HepG2 (cell line): ENCODE data around the gene MAP2K5. TPM values are rescaled to one million over a fixed set of nuclear protein-coding genes. Genes with fewer than 3 reads are reported as not detected.

ENCODE experiments used
- ATAC-seq: fragments of 200-7000 bp; cut with Tn5 transposase; 3 replicates; pipeline ENCODE4 v1.9.1; 2020; ENCODE audit warnings: mild to moderate bottlenecking, moderate library complexity
- BruUV-seq: library from RNA; stranded (reverse); fragments of 400-500 nt; replicated peaks from 2 replicates; lab custom pipeline; 2021; lab: Mats Ljungman, UMichigan
- CTCF ChIA-PET: fragments of 300-600 bp; formaldehyde crosslinking; extraction: SDS; loops from one replicate; lab custom pipeline; 2021; ENCODE audit warnings: low total read pairs, inconsistent platforms, low intra/inter-chr PET ratio; lab: Yijun Ruan, JAX
- POLR2A ChIA-PET: fragments of 350-600 bp; sonication (Branson Sonifier 250); formaldehyde crosslinking; loops from one replicate; lab custom pipeline; 2020; ENCODE audit warnings: antibody characterized with exemption, inconsistent platforms; lab: Yijun Ruan, JAX
- DNase-seq: peaks from one replicate; pipeline ENCODE4 v3.0.0-alpha.2; 2015; ENCODE audit warnings: low spot score
- FAIRE-seq: peaks from 3 replicates; lab custom pipeline; 2011; peaks lifted over from hg19 to GRCh38; lab: Jason Lieb, UNC
- H2AFZ ChIP-seq: one replicate; pipeline ENCODE4 v1.6.1; 2011; ENCODE audit warnings: low read length, inconsistent platforms
- H3K27ac ChIP-seq: fragments of 300-600 bp; 3 replicates; pipeline ENCODE4 v1.8.0; 2011; ENCODE audit warnings: mixed run types, mild to moderate bottlenecking, mixed read lengths, low read length, inconsistent platforms; ENCODE audit not compliant: insufficient read depth; ENCODE audit errors: extremely low read length
- H3K27me3 ChIP-seq, 2 experiments: fragments of 200-600 bp in 1 of 2; 2 replicates in 1 of 2; 3 replicates in 1 of 2; pipeline versions ENCODE4 v1.6.0 to v1.8.0; 2011; ENCODE audit warnings: low read length in 2 of 2, mild to moderate bottlenecking in 2 of 2, moderate library complexity in 2 of 2, inconsistent platforms in 1 of 2; ENCODE audit not compliant: insufficient read depth in 2 of 2, control insufficient read depth in 1 of 2
- H3K36me3 ChIP-seq, 2 experiments: fragments of 200-600 bp in 1 of 2; replicated peaks in 1 of 2; 2 replicates in 1 of 2; 3 replicates in 1 of 2; pipeline versions ENCODE4 v1.5.1 to v1.8.0; 2011; ENCODE audit warnings: low read length in 2 of 2, inconsistent platforms in 1 of 2; ENCODE audit not compliant: insufficient read depth in 2 of 2, control insufficient read depth in 1 of 2
- H3K4me1 ChIP-seq: 2 replicates; pipeline ENCODE4 v1.5.1; 2012; ENCODE audit warnings: low read length, inconsistent platforms; ENCODE audit not compliant: insufficient read depth
- H3K4me2 ChIP-seq: 2 replicates; pipeline ENCODE4 v1.6.0; 2011; ENCODE audit warnings: low read depth, low read length, inconsistent platforms
- H3K4me3 ChIP-seq, 3 experiments: fragments of 200-600 bp in 1 of 3; sonication (generic), shearing (Covaris generic) in 1 of 3; replicated peaks in 1 of 3; 2 replicates each; pipeline ENCODE4 v1.5.1; 2011 to 2016; ENCODE audit warnings: low read length in 3 of 3, inconsistent platforms in 2 of 3, low read depth in 2 of 3, mild to moderate bottlenecking in 2 of 3, control low read depth in 1 of 3, mixed read lengths in 1 of 3; ENCODE audit not compliant: insufficient read depth in 1 of 3
- H3K79me2 ChIP-seq: one replicate; pipeline ENCODE4 v1.6.1; 2011; ENCODE audit warnings: low read length, inconsistent platforms; ENCODE audit not compliant: insufficient read depth
- H3K9ac ChIP-seq: 2 replicates; pipeline ENCODE4 v1.6.0; 2011; ENCODE audit warnings: mild to moderate bottlenecking, low read depth, low read length, inconsistent platforms; ENCODE audit not compliant: insufficient read depth
- H3K9me3 ChIP-seq: 2 replicates; pipeline ENCODE4 v1.5.1; 2012; ENCODE audit warnings: mild to moderate bottlenecking, low read length
- H4K20me1 ChIP-seq: 2 replicates; pipeline ENCODE4 v1.6.0; 2011; ENCODE audit warnings: inconsistent platforms, mild to moderate bottlenecking, low read length, moderate library complexity; ENCODE audit not compliant: insufficient read depth
- CEBPB ChIP-seq: IDR thresholded peaks from 2 replicates; pipeline ENCODE4 v1.6.1; 2011; ENCODE audit warnings: low read depth, low read length, improper control_type of control experiment, borderline replicate concordance
- DMAP1 ChIP-seq: IDR thresholded peaks from 2 replicates; pipeline ENCODE4 v1.6.1; 2016
- FUBP1 ChIP-seq: sonication (generic); formaldehyde crosslinking; IDR thresholded peaks from 2 replicates; pipeline ENCODE4 v1.5.1; 2020; ENCODE audit warnings: missing genetic modification reagents, mild to moderate bottlenecking, borderline replicate concordance
- GFI1 ChIP-seq: sonication (generic); formaldehyde crosslinking; IDR thresholded peaks from 2 replicates; pipeline ENCODE4 v1.5.0; 2020; ENCODE audit warnings: missing genetic modification reagents, mild to moderate bottlenecking, borderline replicate concordance
- GTF2F1 ChIP-seq: fragments of 150-350 bp; IDR thresholded peaks from 2 replicates; pipeline ENCODE4 v1.6.1; 2014; ENCODE audit warnings: low read length
- HINFP ChIP-seq: sonication (generic); formaldehyde crosslinking; IDR thresholded peaks from 2 replicates; pipeline ENCODE4 v1.4.0; 2020; ENCODE audit warnings: low read depth, mild to moderate bottlenecking, missing genetic modification reagents
- JUN ChIP-seq: sonication (generic); formaldehyde crosslinking; IDR thresholded peaks from 2 replicates; pipeline ENCODE4 v1.4.0; 2020; ENCODE audit warnings: mild to moderate bottlenecking, missing genetic modification reagents
- MXI1 ChIP-seq: IDR thresholded peaks from 3 replicates; pipeline ENCODE4 v1.6.1; 2012; ENCODE audit warnings: low read depth, low read length, inconsistent platforms, borderline replicate concordance
- PRMT3 ChIP-seq: sonication (generic); formaldehyde crosslinking; IDR thresholded peaks from 2 replicates; pipeline ENCODE4 v1.8.1; 2022; ENCODE audit warnings: low read depth, mild to moderate bottlenecking, moderate library complexity, missing genetic modification reagents, borderline replicate concordance
- SNAPC2 ChIP-seq: sonication (generic); formaldehyde crosslinking; IDR thresholded peaks from 2 replicates; pipeline ENCODE4 v1.8.1; 2022; ENCODE audit warnings: mild to moderate bottlenecking, missing genetic modification reagents
- ZNF550 ChIP-seq: sonication (generic); formaldehyde crosslinking; IDR thresholded peaks from 2 replicates; pipeline ENCODE4 v1.4.0; 2020; ENCODE audit warnings: mild to moderate bottlenecking, missing genetic modification reagents, borderline replicate concordance
- ZNF569 ChIP-seq: sonication (generic); formaldehyde crosslinking; IDR thresholded peaks from 2 replicates; pipeline ENCODE4 v1.5.0; 2020; ENCODE audit warnings: mild to moderate bottlenecking, missing genetic modification reagents, moderate library complexity, borderline replicate concordance
- ZNF629 ChIP-seq: sonication (generic); formaldehyde crosslinking; conservative IDR thresholded peaks from 2 replicates; pipeline ENCODE4 v1.5.0; 2020; ENCODE audit warnings: missing genetic modification reagents
- ZNF670 ChIP-seq: sonication (generic); formaldehyde crosslinking; IDR thresholded peaks from 2 replicates; pipeline ENCODE4 v1.8.0; 2022; ENCODE audit warnings: mild to moderate bottlenecking, missing genetic modification reagents, borderline replicate concordance
- ZNF746 ChIP-seq: sonication (generic); formaldehyde crosslinking; IDR thresholded peaks from 2 replicates; pipeline ENCODE4 v1.8.0; 2022; ENCODE audit warnings: mild to moderate bottlenecking, missing genetic modification reagents
- WGBS: methylation state at CpG from one replicate; pipeline ENCODE4 v1.1.6; 2017; ENCODE audit warnings: low lambda C conversion rate; 5-methylcytosine and 5-hydroxymethylcytosine counted together
- in situ Hi-C: cut with HindIII; loops from 2 replicates; pipeline ENCODE4 v1.10.0; 2017; ENCODE audit warnings: low pct_unique_long_range_greater_than_20kb; ENCODE audit not compliant: extremely low pct_ligation_motif_present
- intact Hi-C: fragments of 100-400 bp; cut with micrococcal nuclease; formaldehyde crosslinking; loops from one replicate; pipeline ENCODE4 v1.10.0; 2022; ENCODE audit not compliant: unreplicated experiment
- polyA plus RNA-seq, 8 experiments: library from polyadenylated mRNA; depleted of rRNA in 3 of 8; stranded (reverse) in 7 of 8; unstranded in 1 of 8; fragments of >200 nt; fragmentation: Illumina TruSeq in 4 of 8; extraction: Trizol in 4 of 8; gene quantifications; 2 replicates each; pipeline versions ENCODE4 v1.2.1 to v1.2.3, GENCODE V29; 2011 to 2016; ENCODE audit warnings: low read depth in 4 of 8, missing spikeins in 1 of 8, mixed read lengths in 1 of 8; ENCODE audit not compliant: insufficient read depth in 1 of 8
- total RNA-seq, 5 experiments: library from RNA; depleted of rRNA; stranded (reverse); fragments of >200 nt; fragmentation: Illumina TruSeq; extraction: Trizol; gene quantifications; 2 replicates each; pipeline ENCODE4 v1.2.3, GENCODE V29; 2016; ENCODE audit warnings: low read depth in 1 of 5
- TF ChIP-seq, protein P1 (sequence below): sonication (generic); formaldehyde crosslinking; IDR thresholded peaks from 2 replicates; pipeline ENCODE4 v1.4.0; 2020; ENCODE audit warnings: low read depth, missing genetic modification reagents
- TF ChIP-seq, protein P2 (sequence below): sonication (generic); formaldehyde crosslinking; IDR thresholded peaks from 2 replicates; pipeline ENCODE4 v1.5.0; 2020; ENCODE audit warnings: missing genetic modification reagents

Gene MAP2K5
- total and polyA plus RNA-seq, 2 of the 13 experiments (the other 11 are each of a cell fraction or from before 2014, with no cell fraction given) = 4.0 to 4.3 TPM

- no TSS peak for BruUV-seq
- Histone ChIP-seq H3K79me2 (no peaks in the 10 kb centered on the region), H3K4me2 (peak overlapping the region; percentile 82), H3K27me3 (no peaks in the 10 kb centered on the region), H3K4me1 (peaks cover 57% of the 10 kb centered on the region), H3K9me3 (no peaks in the 10 kb centered on the region), H3K36me3 (no peaks in the 10 kb centered on the region), H3K9ac (peak overlapping the region; percentile 37), H3K4me3 (peak overlapping the region; percentile 4 to 47 (median 6); a peak in 2 of 6 replicates), H2AFZ (peak overlapping the region; percentile 55), H3K27ac (peak overlapping the region; percentile 38), H4K20me1 (no peaks in the 10 kb centered on the region)
- ChIA-PET POLR2A (interaction anchor here (0.8 to 1.5 kb wide), 3 partner anchors 8 to 12 kb away, joined by 3 to 6 read pairs (median 4); no protein-coding TSS in a partner anchor), CTCF (no interaction called here)
- no peak for FAIRE-seq
- 25% methylated on average over 4 of the region's 4 CpGs for WGBS
- peak; percentile 79 for ATAC-seq
- in situ Hi-C loops = no loop called here
- intact Hi-C loops = no loop called here
- peak; percentile 51 for DNase-seq
- no peak for TF ChIP-seq DMAP1 (CRISPR knock-in tag)
- TF ChIP-seq, protein P1, sequence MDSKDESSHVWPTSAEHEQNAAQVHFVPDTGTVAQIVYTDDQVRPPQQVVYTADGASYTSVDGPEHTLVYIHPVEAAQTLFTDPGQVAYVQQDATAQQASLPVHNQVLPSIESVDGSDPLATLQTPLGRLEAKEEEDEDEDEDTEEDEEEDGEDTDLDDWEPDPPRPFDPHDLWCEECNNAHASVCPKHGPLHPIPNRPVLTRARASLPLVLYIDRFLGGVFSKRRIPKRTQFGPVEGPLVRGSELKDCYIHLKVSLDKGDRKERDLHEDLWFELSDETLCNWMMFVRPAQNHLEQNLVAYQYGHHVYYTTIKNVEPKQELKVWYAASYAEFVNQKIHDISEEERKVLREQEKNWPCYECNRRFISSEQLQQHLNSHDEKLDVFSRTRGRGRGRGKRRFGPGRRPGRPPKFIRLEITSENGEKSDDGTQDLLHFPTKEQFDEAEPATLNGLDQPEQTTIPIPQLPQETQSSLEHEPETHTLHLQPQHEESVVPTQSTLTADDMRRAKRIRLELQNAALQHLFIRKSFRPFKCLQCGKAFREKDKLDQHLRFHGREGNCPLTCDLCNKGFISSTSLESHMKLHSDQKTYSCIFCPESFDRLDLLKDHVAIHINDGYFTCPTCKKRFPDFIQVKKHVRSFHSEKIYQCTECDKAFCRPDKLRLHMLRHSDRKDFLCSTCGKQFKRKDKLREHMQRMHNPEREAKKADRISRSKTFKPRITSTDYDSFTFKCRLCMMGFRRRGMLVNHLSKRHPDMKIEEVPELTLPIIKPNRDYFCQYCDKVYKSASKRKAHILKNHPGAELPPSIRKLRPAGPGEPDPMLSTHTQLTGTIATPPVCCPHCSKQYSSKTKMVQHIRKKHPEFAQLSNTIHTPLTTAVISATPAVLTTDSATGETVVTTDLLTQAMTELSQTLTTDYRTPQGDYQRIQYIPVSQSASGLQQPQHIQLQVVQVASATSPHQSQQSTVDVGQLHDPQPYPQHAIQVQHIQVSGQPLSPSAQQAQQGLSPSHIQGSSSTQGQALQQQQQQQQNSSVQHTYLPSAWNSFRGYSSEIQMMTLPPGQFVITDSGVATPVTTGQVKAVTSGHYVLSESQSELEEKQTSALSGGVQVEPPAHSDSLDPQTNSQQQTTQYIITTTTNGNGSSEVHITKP = no peak
- TF ChIP-seq HINFP (CRISPR knock-in tag) = no peak
- no peak for TF ChIP-seq MXI1
- no peak for TF ChIP-seq GTF2F1
- TF ChIP-seq ZNF670 (CRISPR knock-in tag) = no peak
- peak; percentile 70; the same call in 1 of the 2 replicates for TF ChIP-seq CEBPB
- TF ChIP-seq, protein P2, sequence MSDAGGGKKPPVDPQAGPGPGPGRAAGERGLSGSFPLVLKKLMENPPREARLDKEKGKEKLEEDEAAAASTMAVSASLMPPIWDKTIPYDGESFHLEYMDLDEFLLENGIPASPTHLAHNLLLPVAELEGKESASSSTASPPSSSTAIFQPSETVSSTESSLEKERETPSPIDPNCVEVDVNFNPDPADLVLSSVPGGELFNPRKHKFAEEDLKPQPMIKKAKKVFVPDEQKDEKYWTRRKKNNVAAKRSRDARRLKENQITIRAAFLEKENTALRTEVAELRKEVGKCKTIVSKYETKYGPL (CRISPR knock-in tag) = no peak
- no peak for TF ChIP-seq PRMT3 (CRISPR knock-in tag)
- no peak for TF ChIP-seq SNAPC2 (CRISPR knock-in tag)
- TF ChIP-seq GFI1 (CRISPR knock-in tag) = 0 out of 2 replicates have a peak, but pooled peaks have one; percentile 35
- no peak for TF ChIP-seq FUBP1
- no peak for TF ChIP-seq ZNF569 (CRISPR knock-in tag)
- TF ChIP-seq ZNF746 (CRISPR knock-in tag) = no peak
- TF ChIP-seq ZNF550 (CRISPR knock-in tag) = no peak
- TF ChIP-seq JUN (CRISPR knock-in tag) = no peak
- no peak for TF ChIP-seq ZNF629 (CRISPR knock-in tag)
Measured at GRCh38 chr15:67850994-67851571, 308.6 kb downstream of the MAP2K5 start.
